Peyer's patch (tissue), 4 donors: ENCODE results near the gene CACNB2. TPM values are rescaled to one million over a fixed set of nuclear protein-coding genes. Genes with fewer than 3 reads are reported as not detected.

Source experiments
- DNase-seq, 3 donors: peaks; one replicate each; pipeline ENCODE4 v3.0.0-alpha.2; 2017 to 2019
- H3K27ac ChIP-seq, 4 donors: fragments of 200-600 bp; sonication (generic); one replicate each; pipeline ENCODE4 v1.5.1; 2016 to 2019
- H3K27me3 ChIP-seq, 2 donors: fragments of 200-600 bp; sonication (generic); one replicate each; pipeline ENCODE4 v1.5.1; 2019
- H3K36me3 ChIP-seq, 3 donors: fragments of 200-600 bp; sonication (generic); one replicate each; pipeline ENCODE4 v1.5.1; 2016 to 2019
- H3K4me1 ChIP-seq, 4 donors: fragments of 200-600 bp; sonication (generic); one replicate each; pipeline ENCODE4 v1.5.1; 2016 to 2019
- H3K4me3 ChIP-seq, 4 donors: fragments of 200-600 bp; sonication (generic); 1 replicate in 3 of 4; 2 replicates in 1 of 4; pipeline ENCODE4 v1.5.1; 2016 to 2019; ENCODE audit warnings: mild to moderate bottlenecking in 1 of 4
- H3K9me3 ChIP-seq, 4 donors: fragments of 200-600 bp; sonication (generic); one replicate each; pipeline ENCODE4 v1.5.1; 2016 to 2019; ENCODE audit warnings: mild to moderate bottlenecking in 1 of 4
- POLR2A ChIP-seq, 2 donors: fragments of 450-650 bp; IDR thresholded peaks; one replicate each; pipeline ENCODE4 v1.5.1; 2017; ENCODE audit warnings: antibody characterized with exemption in 2 of 2, mild to moderate bottlenecking in 2 of 2, moderate library complexity in 2 of 2
- total RNA-seq, 4 donors: library from RNA; depleted of rRNA; stranded (reverse); fragments of >200 nt; gene quantifications; one replicate each; pipeline ENCODE4 v1.1.0, GENCODE V29; 2016
- TF ChIP-seq, protein P1 (sequence below), 6 experiments: fragments of 450-650 bp in 4 of 6; fragments of 200-600 bp in 2 of 6; sonication (generic) in 1 of 6; IDR thresholded peaks; one replicate each; pipeline ENCODE4 v1.5.1; 2017 to 2019; ENCODE audit warnings: antibody characterized with exemption in 6 of 6, mild to moderate bottlenecking in 3 of 6, moderate library complexity in 1 of 6

The CACNB2 gene
- total RNA-seq, 4 donors from 2014 or later = 35.4 to 80.8 (median 48.2) TPM

DNA sequence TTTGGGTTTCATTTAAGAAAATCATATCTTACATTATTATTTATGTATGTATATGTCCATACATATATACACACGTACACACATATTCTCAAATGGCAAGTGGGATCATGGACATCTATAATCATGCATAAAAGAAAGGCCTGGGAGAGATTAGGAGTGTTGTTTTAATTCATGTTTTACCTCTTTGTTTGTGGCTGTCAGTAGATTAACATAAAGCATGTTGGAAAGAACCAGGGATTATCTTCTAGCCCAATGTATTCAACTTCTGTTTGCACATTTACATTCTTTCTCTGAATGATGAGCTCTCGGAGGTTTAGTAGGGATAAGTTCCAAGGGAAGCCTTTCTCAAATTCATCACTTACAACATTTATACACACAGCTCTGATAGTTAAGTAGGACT is 319.8 kb downstream of the CACNB2 start:
- no peak overlapping the region for H3K4me3 ChIP-seq
- DNase-seq = no peak
- H3K4me1 ChIP-seq = no peaks in the 10 kb centered on the region
- TF ChIP-seq, protein P1, sequence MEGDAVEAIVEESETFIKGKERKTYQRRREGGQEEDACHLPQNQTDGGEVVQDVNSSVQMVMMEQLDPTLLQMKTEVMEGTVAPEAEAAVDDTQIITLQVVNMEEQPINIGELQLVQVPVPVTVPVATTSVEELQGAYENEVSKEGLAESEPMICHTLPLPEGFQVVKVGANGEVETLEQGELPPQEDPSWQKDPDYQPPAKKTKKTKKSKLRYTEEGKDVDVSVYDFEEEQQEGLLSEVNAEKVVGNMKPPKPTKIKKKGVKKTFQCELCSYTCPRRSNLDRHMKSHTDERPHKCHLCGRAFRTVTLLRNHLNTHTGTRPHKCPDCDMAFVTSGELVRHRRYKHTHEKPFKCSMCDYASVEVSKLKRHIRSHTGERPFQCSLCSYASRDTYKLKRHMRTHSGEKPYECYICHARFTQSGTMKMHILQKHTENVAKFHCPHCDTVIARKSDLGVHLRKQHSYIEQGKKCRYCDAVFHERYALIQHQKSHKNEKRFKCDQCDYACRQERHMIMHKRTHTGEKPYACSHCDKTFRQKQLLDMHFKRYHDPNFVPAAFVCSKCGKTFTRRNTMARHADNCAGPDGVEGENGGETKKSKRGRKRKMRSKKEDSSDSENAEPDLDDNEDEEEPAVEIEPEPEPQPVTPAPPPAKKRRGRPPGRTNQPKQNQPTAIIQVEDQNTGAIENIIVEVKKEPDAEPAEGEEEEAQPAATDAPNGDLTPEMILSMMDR (IDR thresholded peaks at IDR 0.05) = no peak
- TF ChIP-seq POLR2A (IDR thresholded peaks at IDR 0.05) = no peak
- no peak overlapping the region for H3K27ac ChIP-seq
- no peaks in the 10 kb centered on the region for H3K36me3 ChIP-seq
- H3K9me3 ChIP-seq = no peaks in the 10 kb centered on the region
- no peaks in the 10 kb centered on the region for H3K27me3 ChIP-seq

DNA sequence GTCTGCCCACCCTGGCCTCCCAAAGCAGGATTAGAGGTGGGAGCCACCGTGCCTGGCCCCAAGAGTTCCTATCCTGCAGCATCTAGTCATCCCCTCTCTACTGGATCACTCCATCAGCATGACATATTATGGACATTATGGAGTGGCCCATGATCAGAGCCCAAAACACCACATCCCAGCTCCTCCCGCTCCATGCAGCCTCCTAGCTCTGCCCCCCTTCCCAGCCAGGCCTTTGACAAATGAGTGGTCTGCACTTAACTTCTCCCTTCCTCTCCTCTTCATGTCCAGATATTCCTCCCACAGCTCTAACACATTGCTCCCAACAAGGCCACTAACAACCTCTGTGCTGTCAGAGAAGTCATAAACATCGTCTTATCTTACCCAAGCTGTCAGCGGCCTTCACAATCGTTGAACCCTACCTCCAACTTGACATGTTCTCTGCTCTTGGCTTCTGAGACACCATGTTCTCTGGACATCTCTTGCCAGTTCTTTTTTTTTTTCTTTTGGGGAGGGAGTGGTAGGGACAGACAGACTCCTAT is 323.5 kb downstream of the CACNB2 start:
- Histone ChIP-seq H3K4me3 (no peak overlapping the region), H3K4me1 (no peaks in the 10 kb centered on the region), H3K27ac (no peak overlapping the region), H3K36me3 (no peaks in the 10 kb centered on the region), H3K9me3 (no peaks in the 10 kb centered on the region), H3K27me3 (no peaks in the 10 kb centered on the region)
- TF ChIP-seq, protein P1 (IDR thresholded peaks at IDR 0.05) = no peak
- no peak for TF ChIP-seq POLR2A (IDR thresholded peaks at IDR 0.05)
- no peak for DNase-seq

DNA sequence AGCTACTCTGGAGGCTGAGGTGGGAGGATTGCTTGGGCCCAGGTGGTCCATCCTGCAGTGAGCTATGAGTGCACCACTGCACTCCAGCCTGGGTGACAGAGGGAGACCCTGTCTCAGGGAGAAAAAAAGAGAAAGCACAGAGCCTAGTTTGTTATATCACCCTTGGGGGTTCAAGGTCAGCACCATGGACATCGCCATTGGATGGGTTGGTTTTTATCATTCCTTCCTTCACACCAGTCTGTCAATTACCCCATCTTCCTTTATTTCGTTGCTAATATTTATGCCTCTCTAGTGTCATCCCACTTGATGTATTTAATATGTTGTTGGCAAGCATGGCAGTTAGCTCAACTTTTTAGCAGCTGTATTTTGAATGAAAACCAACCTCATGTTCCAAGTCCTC is 328.9 kb downstream of the CACNB2 start:
- DNase-seq = no peak
- Histone ChIP-seq H3K27me3 (no peaks in the 10 kb centered on the region), H3K4me1 (no peaks in the 10 kb centered on the region), H3K4me3 (no peak overlapping the region), H3K36me3 (no peaks in the 10 kb centered on the region), H3K9me3 (no peaks in the 10 kb centered on the region), H3K27ac (no peak overlapping the region)
- no peak for TF ChIP-seq POLR2A (IDR thresholded peaks at IDR 0.05)
- TF ChIP-seq, protein P1 (IDR thresholded peaks at IDR 0.05) = no peak

DNA sequence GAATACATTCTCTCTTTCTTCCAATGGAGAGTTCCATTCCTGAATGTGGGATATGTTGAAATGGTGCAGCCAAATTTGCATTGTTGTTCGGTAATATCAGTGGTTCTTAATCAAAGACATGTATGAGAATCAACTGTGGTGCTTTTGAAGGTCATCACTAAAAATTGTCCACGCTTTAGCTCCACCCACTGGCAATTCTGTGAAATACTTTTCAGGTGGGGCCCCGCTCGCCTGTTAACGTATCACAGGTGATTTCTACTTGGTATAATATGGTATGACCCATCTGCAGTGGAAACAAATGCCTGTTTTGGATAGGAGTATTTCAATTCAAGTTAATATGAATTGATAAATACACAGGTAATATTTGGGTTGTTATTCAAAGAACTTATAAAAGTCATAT is 332.8 kb downstream of the CACNB2 start:
- no peak overlapping the region for H3K4me3 ChIP-seq
- TF ChIP-seq, protein P1 (IDR thresholded peaks at IDR 0.05) = no peak
- no peak for TF ChIP-seq POLR2A (IDR thresholded peaks at IDR 0.05)
- H3K9me3 ChIP-seq = no peaks in the 10 kb centered on the region
- no peaks in the 10 kb centered on the region for H3K36me3 ChIP-seq
- H3K4me1 ChIP-seq = no peaks in the 10 kb centered on the region
- DNase-seq = no peak
- H3K27me3 ChIP-seq = no peaks in the 10 kb centered on the region
- H3K27ac ChIP-seq = peak overlapping the region in 1 of 4 donors; percentile 29

DNA sequence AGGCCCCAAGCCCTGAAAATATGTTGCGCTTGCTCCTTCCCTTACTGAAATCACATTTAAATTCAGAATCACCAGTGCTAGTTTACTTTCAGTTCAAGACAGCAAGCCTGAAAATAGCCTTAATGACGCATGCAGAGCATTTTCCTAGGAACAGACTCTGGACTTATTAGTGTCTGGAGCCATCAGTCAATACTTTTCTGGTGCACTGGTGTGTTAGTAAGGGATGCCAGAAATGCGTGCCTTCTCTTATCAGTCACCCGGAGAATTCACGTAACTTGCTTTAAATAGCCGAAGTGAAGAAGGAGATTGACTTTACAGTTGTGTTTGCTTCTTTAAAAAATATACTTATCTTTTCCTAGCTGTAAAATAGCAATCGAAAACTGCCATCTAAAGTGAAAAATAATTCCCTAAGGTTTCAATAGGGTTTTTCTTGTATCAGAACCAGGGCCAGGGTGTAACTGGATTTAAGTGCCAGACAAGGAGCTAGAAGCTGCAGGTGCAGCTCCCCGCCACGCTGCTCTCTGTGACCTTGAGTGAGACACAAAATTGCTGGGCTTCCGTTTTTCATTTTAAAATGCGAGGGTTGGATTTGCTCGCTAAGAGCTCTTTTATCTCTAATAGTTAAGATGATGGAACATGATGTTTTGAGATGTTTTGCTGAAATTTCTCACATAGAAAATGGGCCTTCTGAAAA is 333.3 kb downstream of the CACNB2 start:
- no peaks in the 10 kb centered on the region for H3K9me3 ChIP-seq
- H3K27me3 ChIP-seq = no peaks in the 10 kb centered on the region
- TF ChIP-seq, protein P1 (IDR thresholded peaks at IDR 0.05) = no peak
- TF ChIP-seq POLR2A (IDR thresholded peaks at IDR 0.05) = no peak
- H3K4me1 ChIP-seq = no peaks in the 10 kb centered on the region
- H3K36me3 ChIP-seq = no peaks in the 10 kb centered on the region
- no peak overlapping the region for H3K4me3 ChIP-seq
- peak overlapping the region in 1 of 4 donors; percentile 29 for H3K27ac ChIP-seq
- DNase-seq = no peak
